ENCODE results near the gene TMEM80.

Gene TMEM80

GRCh38 chr11:748007-748359 lies 52.4 kb downstream of the TMEM80 start:
- DNase-seq, result no peak

DNA sequence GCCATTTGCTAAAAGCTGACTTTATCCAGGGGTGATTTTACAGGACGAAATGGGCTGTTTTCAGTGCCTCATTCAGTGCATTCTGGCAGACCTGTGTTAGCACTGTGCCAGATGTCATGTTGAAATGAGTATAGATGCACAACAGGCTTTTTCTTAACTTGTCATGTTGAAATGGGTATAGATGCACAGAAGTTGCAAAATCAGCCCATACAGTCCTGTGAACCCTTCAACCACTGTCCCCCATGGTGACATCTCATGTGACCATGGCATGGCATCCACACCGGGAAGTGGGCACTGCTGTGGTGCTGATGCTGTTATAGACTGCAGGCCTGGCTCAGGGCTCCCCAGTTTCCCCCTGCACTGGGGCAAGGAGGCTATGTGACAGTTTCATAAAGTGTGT lies 54.1 kb downstream of the TMEM80 start:
- DNase-seq, result no peak
